Ovary (tissue), 9 donors: Measurements from ENCODE around the gene DRAM1. TPM values are rescaled to one million over a fixed set of nuclear protein-coding genes. Genes with fewer than 3 reads are reported as not detected.

Experiments
- DNase-seq, 5 donors: peaks; one replicate each; pipeline ENCODE4 v3.0.0-alpha.2; 2019 to 2020
- H3K27ac ChIP-seq, 2 donors: fragments of 200-600 bp; one replicate each; pipeline versions ENCODE4 v1.5.1 to v1.8.0; 2019 to 2022
- H3K27me3 ChIP-seq: fragments of 200-600 bp; one replicate; pipeline ENCODE4 v1.8.0; 2022
- H3K36me3 ChIP-seq: fragments of 200-600 bp; sonication (generic); one replicate; pipeline ENCODE4 v1.5.1; 2019
- H3K4me1 ChIP-seq: one replicate; pipeline ENCODE4 v1.8.1; 2013; ENCODE audit warnings: mild to moderate bottlenecking, moderate library complexity; ENCODE audit not compliant: insufficient read depth
- H3K4me3 ChIP-seq: fragments of 200-600 bp; sonication (generic); one replicate; pipeline ENCODE4 v1.5.1; 2017
- H3K9me3 ChIP-seq, 2 donors: fragments of 200-600 bp in 1 of 2; sonication (generic) in 1 of 2; one replicate each; pipeline versions ENCODE4 v1.5.1 to v1.8.1; 2013 to 2019; ENCODE audit warnings: mild to moderate bottlenecking in 1 of 2, moderate library complexity in 1 of 2
- EP300 ChIP-seq: sonication (generic); formaldehyde crosslinking; IDR thresholded peaks from one replicate; pipeline ENCODE4 v1.6.1; 2017; ENCODE audit warnings: antibody characterized with exemption
- POLR2A ChIP-seq: fragments of 450-650 bp; IDR thresholded peaks from one replicate; pipeline ENCODE4 v1.6.1; 2017; ENCODE audit warnings: antibody characterized with exemption, mild to moderate bottlenecking, moderate library complexity
- WGBS, 3 donors: extraction: QIAGEN DNeasy Blood & Tissue Kit in 1 of 3; methylation state at CpG; one replicate each; pipeline versions ENCODE4 v1.1.5 to v1.1.7; 2013 to 2017; 5-methylcytosine and 5-hydroxymethylcytosine counted together
- intact Hi-C, 4 donors: fragments of 100-400 bp; cut with DNase I; formaldehyde crosslinking; loops; one replicate each; pipeline versions ENCODE4 v1.11.0 to v1.15.1; 2022 to 2023
- polyA plus RNA-seq, 2 donors: library from polyadenylated mRNA; stranded (reverse); fragments of 200-250 nt in 1 of 2; fragments of 350-450 nt in 1 of 2; fragmentation: Illumina TruSeq in 1 of 2; extraction: RNeasy Lipid Tissue Mini Kit (QIAGEN cat#74804) in 1 of 2; gene quantifications; one replicate each; pipeline ENCODE4 v1.2.3, GENCODE V29; 2013 to 2014
- total RNA-seq, 7 donors: library from RNA; depleted of rRNA in 2 of 7; stranded (reverse); fragments of >200 nt in 2 of 7; fragmentation: NEBNext Ultra II Directional in 3 of 7; extraction: Animal tissue kit (Norgen Biotek cat#: 25700) in 3 of 7; gene quantifications; one replicate each; pipeline versions ENCODE4 v1.1.0 to v1.2.4, GENCODE V29; 2016 to 2023
- TF ChIP-seq, protein P1 (sequence below), 3 donors: fragments of 450-650 bp in 2 of 3; fragments of 200-600 bp in 1 of 3; IDR thresholded peaks; one replicate each; pipeline versions ENCODE4 v1.5.1 to v1.8.0; 2016 to 2022; ENCODE audit warnings: antibody characterized with exemption in 3 of 3, mild to moderate bottlenecking in 1 of 3
- donor health status: DM: no; HTN: no; CAD: no; lungs with moderate emphysema.
- donor health status: DM: no; HTN: no; CAD: no.
- donor health status: Bipolar disorder and iron deficiency.
- donor health status: DM: yes; HTN: yes; CAD: no.
- donor health status: DM: no; HTN: no; CAD: no.
- donor health status: DM: yes; HTN: yes; CAD: no.

DRAM1 gene
- total and polyA plus RNA-seq, 9 donors = 9.1 to 21.7 (median 15.8) TPM

DNA sequence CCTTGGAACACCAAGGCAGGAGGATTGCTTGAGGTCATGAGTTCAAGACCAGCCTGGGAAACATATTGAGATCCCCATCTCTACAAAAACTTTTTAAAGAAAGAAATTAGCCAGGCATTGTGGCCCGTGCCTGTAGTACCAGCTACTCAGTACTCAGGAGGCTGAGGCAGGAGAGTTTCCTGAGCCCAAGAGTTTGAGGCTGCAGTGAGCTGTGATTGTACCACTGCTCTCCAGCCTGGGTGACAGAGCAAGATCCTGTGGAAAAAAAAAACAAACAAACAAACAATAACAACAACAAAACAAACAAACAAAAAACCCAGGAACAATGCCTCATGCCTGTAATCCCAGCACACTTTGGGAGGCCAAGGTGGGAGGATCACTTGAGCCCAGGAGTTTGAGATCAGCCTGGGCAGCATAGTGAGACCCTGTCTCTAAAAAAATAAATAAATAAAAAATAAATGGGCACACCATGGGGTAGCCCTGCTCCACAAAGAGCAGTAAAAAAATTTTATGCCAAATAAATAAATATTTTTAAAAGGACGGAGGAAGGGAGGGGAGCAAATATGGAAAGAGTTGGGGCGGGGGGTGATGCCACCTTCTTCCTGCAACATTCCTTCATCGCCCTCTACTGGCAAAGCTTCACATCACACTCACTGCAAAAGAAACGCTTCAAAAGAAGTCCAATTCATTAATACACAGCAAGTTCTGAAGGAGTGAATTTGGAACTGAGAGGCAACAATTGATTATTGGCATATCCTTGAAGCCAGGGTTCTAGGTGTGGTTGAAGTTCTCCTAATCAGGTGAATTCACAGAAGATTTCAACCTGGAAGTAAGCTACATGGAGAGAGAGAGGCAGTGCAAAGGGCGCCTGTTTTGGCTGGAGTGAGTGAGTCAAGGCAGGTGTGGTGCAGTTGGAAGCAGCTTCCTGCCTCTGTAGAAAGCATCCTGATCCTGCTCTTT, 37.8 kb upstream of the DRAM1 start:
- 28 to 32% (median 30%) methylated on average over 6 of the region's 6 CpGs for WGBS, 3 donors
- Histone ChIP-seq H3K9me3 (no peaks in the 10 kb centered on the region), H3K27ac (no peak overlapping the region), H3K4me3 (no peak overlapping the region), H3K4me1 (no peaks in the 10 kb centered on the region), H3K27me3 (no peaks in the 10 kb centered on the region), H3K36me3 (no peaks in the 10 kb centered on the region)
- TF ChIP-seq, protein P1, sequence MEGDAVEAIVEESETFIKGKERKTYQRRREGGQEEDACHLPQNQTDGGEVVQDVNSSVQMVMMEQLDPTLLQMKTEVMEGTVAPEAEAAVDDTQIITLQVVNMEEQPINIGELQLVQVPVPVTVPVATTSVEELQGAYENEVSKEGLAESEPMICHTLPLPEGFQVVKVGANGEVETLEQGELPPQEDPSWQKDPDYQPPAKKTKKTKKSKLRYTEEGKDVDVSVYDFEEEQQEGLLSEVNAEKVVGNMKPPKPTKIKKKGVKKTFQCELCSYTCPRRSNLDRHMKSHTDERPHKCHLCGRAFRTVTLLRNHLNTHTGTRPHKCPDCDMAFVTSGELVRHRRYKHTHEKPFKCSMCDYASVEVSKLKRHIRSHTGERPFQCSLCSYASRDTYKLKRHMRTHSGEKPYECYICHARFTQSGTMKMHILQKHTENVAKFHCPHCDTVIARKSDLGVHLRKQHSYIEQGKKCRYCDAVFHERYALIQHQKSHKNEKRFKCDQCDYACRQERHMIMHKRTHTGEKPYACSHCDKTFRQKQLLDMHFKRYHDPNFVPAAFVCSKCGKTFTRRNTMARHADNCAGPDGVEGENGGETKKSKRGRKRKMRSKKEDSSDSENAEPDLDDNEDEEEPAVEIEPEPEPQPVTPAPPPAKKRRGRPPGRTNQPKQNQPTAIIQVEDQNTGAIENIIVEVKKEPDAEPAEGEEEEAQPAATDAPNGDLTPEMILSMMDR (IDR thresholded peaks at IDR 0.05) = peak; percentile 60 to 78 (median 61)
- TF ChIP-seq POLR2A = no peak
- DNase-seq = peak; percentile 42 to 71 (median 50)
- intact Hi-C loops = loop anchor here in 3 of 4 donors (5.0 to 10.0 kb wide), 4 partner anchors 62 to 422 kb away; no protein-coding TSS in a partner anchor

- Histone ChIP-seq H3K9me3 (no peaks in the 10 kb centered on the region), H3K27ac (no peak overlapping the region), H3K4me1 (no peaks in the 10 kb centered on the region), H3K27me3 (no peaks in the 10 kb centered on the region), H3K36me3 (no peaks in the 10 kb centered on the region), H3K4me3 (no peak overlapping the region)
- intact Hi-C loops = loop anchor here in 2 of 4 donors (5.0 kb wide), 2 partner anchors 69 to 424 kb away; no protein-coding TSS in a partner anchor
- TF ChIP-seq POLR2A (no peak), EP300 (no peak)
- TF ChIP-seq, protein P1 (IDR thresholded peaks at IDR 0.05) = no peak
- WGBS, 3 donors = 76 to 89% (median 88%) methylated on average over 4 of the region's 4 CpGs
- no peak for DNase-seq
Measured at GRCh38 chr12:101841069-101841468, 36.3 kb upstream of the DRAM1 start.

DNA sequence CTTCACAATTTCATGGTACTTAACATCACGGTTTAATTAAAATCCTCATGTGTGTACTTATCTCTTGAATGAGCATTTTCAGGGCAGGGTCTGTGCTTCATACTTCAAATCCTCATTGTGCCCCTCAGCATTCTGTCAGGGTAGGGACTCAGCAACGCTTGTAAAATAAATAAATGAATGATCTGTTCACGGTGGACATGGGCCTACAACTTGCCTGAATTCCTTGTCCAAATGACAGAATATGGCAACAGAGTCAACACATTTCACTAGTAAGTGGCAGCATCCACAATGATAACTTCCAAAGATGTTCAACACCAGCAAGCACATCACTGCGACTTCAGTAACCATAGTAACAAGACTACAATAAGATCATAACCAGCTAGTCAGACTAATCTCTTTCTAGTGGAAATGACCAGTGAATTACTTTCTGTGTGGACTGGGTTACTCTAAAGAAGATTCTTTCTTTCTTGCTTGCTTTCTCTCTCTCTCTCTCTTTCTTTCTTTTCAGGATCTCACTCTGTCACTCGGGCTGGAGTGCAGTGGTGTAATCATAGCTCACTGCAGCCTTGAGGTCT, 32.2 kb upstream of the DRAM1 start:
- WGBS, 3 donors = 65 to 77% (median 70%) methylated on average over 5 of the region's 5 CpGs
- no peak for TF ChIP-seq POLR2A
- H3K36me3 ChIP-seq = no peaks in the 10 kb centered on the region
- DNase-seq = no peak
- no peak overlapping the region for H3K27ac ChIP-seq
- intact Hi-C loops = no loop called here
- no peaks in the 10 kb centered on the region for H3K27me3 ChIP-seq
- no peaks in the 10 kb centered on the region for H3K4me1 ChIP-seq
- H3K9me3 ChIP-seq = no peaks in the 10 kb centered on the region
- H3K4me3 ChIP-seq = no peak overlapping the region

DNA sequence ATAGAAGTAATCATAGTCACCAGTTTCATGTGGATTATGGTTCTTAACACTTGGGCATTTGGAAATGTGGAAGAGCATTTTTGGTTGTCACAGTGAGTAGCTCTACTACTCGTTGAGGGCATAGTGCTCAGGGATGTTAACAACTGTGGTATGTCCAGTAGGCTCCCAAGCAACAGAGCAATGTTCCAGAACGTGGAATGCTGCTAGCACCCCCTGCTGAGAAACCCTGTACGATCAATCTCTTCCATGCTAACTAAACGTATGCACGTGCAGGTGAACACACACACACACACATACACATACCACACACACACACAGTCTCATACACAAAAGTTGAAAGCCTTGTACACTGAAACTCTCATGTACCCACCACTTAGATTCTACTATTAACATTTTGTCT, 30.1 kb upstream of the DRAM1 start:
- intact Hi-C loops = no loop called here
- no peak overlapping the region for H3K27ac ChIP-seq
- 74 to 79% (median 75%) methylated on average over 5 of the region's 5 CpGs for WGBS, 3 donors
- no peak for DNase-seq
- no peaks in the 10 kb centered on the region for H3K36me3 ChIP-seq
- no peaks in the 10 kb centered on the region for H3K27me3 ChIP-seq
- H3K4me3 ChIP-seq = no peak overlapping the region
- H3K9me3 ChIP-seq = no peaks in the 10 kb centered on the region
- TF ChIP-seq, protein P1 (IDR thresholded peaks at IDR 0.05) = no peak
- TF ChIP-seq EP300 = no peak
- no peak for TF ChIP-seq POLR2A
- no peaks in the 10 kb centered on the region for H3K4me1 ChIP-seq
